SHP77 (cell line): ENCODE results near the gene TAF11L13.

Source experiments
- DNase-seq, 2 experiments: peaks; one replicate each; lab custom pipeline; 2025; lab: John Stamatoyannopoulos, UW

TAF11L13 gene

GRCh38 chr5:17679597-17680203 is 47.8 kb downstream of the TAF11L13 start:
- no peak for DNase-seq

- no peak for DNase-seq
These were observed 48.8 kb downstream of the TAF11L13 start for GRCh38 chr5:17680737-17681136.
